Natural killer cell (primary cell): ENCODE data around the gene PRELID2. TPM values are rescaled to one million over a fixed set of nuclear protein-coding genes. Genes with fewer than 3 reads are reported as not detected.

Source experiments
- ATAC-seq, 3 donors: fragments of 150-1000 bp in 2 of 3; fragments of 200-7000 bp in 1 of 3; cut with Tn5 transposase; 1 replicate in 1 of 3; 2 replicates in 2 of 3; pipeline ENCODE4 v1.10.0; 2021; ENCODE audit warnings: mild to moderate bottlenecking in 2 of 3, moderate library complexity in 2 of 3
- DNase-seq, 2 donors: peaks; one replicate each; pipeline versions ENCODE4 v3.0.0 to v3.0.0-alpha.2; 2013 to 2021; ENCODE audit warnings: mixed read lengths in 1 of 2
- H3K27ac ChIP-seq: one replicate; pipeline ENCODE4 v1.5.1; 2013; ENCODE audit warnings: mild to moderate bottlenecking, low read length
- H3K27me3 ChIP-seq: one replicate; pipeline ENCODE4 v1.6.1; 2013; ENCODE audit warnings: low read length; ENCODE audit not compliant: control insufficient read depth, insufficient read depth
- H3K36me3 ChIP-seq: one replicate; pipeline ENCODE4 v1.6.1; 2013; ENCODE audit warnings: low read length; ENCODE audit not compliant: control insufficient read depth, insufficient read depth
- H3K4me1 ChIP-seq: one replicate; pipeline ENCODE4 v1.6.1; 2013; ENCODE audit warnings: low read length; ENCODE audit not compliant: control insufficient read depth, insufficient read depth
- H3K4me3 ChIP-seq: one replicate; pipeline ENCODE4 v1.5.1; 2013; ENCODE audit warnings: low read length
- H3K9me3 ChIP-seq: one replicate; pipeline ENCODE4 v1.6.1; 2013; ENCODE audit warnings: low read length; ENCODE audit not compliant: control insufficient read depth, insufficient read depth
- H3K27ac Mint-ChIP-seq, 2 donors: one replicate each; pipeline ENCODE4 v1.8.0; 2022; ENCODE audit warnings: mild to moderate bottlenecking in 2 of 2, mixed read lengths in 2 of 2, moderate library complexity in 1 of 2
- H3K27me3 Mint-ChIP-seq, 2 donors: one replicate each; pipeline ENCODE4 v1.8.0; 2022; ENCODE audit warnings: low read depth in 2 of 2, mixed read lengths in 2 of 2
- H3K36me3 Mint-ChIP-seq: one replicate; pipeline ENCODE4 v1.8.0; 2022; ENCODE audit warnings: mixed read lengths
- H3K4me1 Mint-ChIP-seq, 2 donors: one replicate each; pipeline ENCODE4 v1.8.0; 2022; ENCODE audit warnings: mixed read lengths in 2 of 2
- H3K4me3 Mint-ChIP-seq: one replicate; pipeline ENCODE4 v1.8.0; 2022; ENCODE audit warnings: mild to moderate bottlenecking, moderate library complexity, mixed read lengths
- H3K9me3 Mint-ChIP-seq, 2 donors: one replicate each; pipeline ENCODE4 v1.8.0; 2022; ENCODE audit warnings: mixed read lengths in 2 of 2
- CTCF ChIP-seq: fragments of 200-600 bp; IDR thresholded peaks from one replicate; pipeline ENCODE4 v1.8.0; 2022; ENCODE audit warnings: antibody characterized with exemption
- WGBS: methylation state at CpG from one replicate; pipeline ENCODE4 v1.1.7; 2013; ENCODE audit warnings: missing lambda C conversion rate; ENCODE audit not compliant: insufficient coverage; 5-methylcytosine and 5-hydroxymethylcytosine counted together
- intact Hi-C: fragments of 100-400 bp; cut with micrococcal nuclease; formaldehyde crosslinking; loops from one replicate; pipeline ENCODE4 v1.14.2; 2022
- total RNA-seq, 4 donors: library from RNA; stranded (reverse); fragments of 120-200 nt in 1 of 4; gene quantifications; one replicate each; pipeline versions ENCODE4 v1.2.3 to v1.2.4, GENCODE V29; 2013 to 2022

Gene PRELID2
- total RNA-seq, 3 donors from 2014 or later (not counting 1 experiment from before 2014, with no cell fraction given) = 1.5 to 3.1 (median 1.7) TPM

- Mint-ChIP-seq H3K4me1 (no peaks in the 10 kb centered on the region), H3K27ac (no peak overlapping the region), H3K27me3 (no peaks in the 10 kb centered on the region), H3K9me3 (peaks cover 12 to 17% of the 10 kb centered on the region in 2 donors), H3K4me3 (no peak overlapping the region), H3K36me3 (peaks cover 18% of the 10 kb centered on the region)
- no peak overlapping the region for H3K27ac ChIP-seq
- no CpG with 5 or more reads among the region's 1 CpG for WGBS
- H3K27me3 ChIP-seq = no peaks in the 10 kb centered on the region
- H3K4me3 ChIP-seq = no peak overlapping the region
- ATAC-seq (no peak), DNase-seq (no peak)
- peaks cover 10% of the 10 kb centered on the region for H3K9me3 ChIP-seq
- no peaks in the 10 kb centered on the region for H3K4me1 ChIP-seq
- H3K36me3 ChIP-seq = no peaks in the 10 kb centered on the region
- no peak for TF ChIP-seq CTCF
- intact Hi-C loops = no loop called here
Observed at GRCh38 chr5:145723516-145723915, 111.6 kb downstream of the PRELID2 start.

- Histone ChIP-seq H3K27ac (no peak overlapping the region), H3K27me3 (no peaks in the 10 kb centered on the region), H3K36me3 (no peaks in the 10 kb centered on the region), H3K4me1 (no peaks in the 10 kb centered on the region), H3K9me3 (no peaks in the 10 kb centered on the region), H3K4me3 (no peak overlapping the region)
- H3K27me3 Mint-ChIP-seq = no peaks in the 10 kb centered on the region
- TF ChIP-seq CTCF = no peak
- no peaks in the 10 kb centered on the region for H3K4me1 Mint-ChIP-seq
- H3K27ac Mint-ChIP-seq = no peak overlapping the region
- 100% methylated on average over 1 of the region's 1 CpG for WGBS
- peaks cover 2 to 7% of the 10 kb centered on the region in 2 donors for H3K9me3 Mint-ChIP-seq
- DNase-seq (no peak), ATAC-seq (no peak)
- no peak overlapping the region for H3K4me3 Mint-ChIP-seq
- intact Hi-C loops = no loop called here
- no peaks in the 10 kb centered on the region for H3K36me3 Mint-ChIP-seq
Observed at GRCh38 chr5:145718956-145719355, 116.2 kb downstream of the PRELID2 start.

- TF ChIP-seq CTCF = no peak
- Histone ChIP-seq H3K27ac (no peak overlapping the region), H3K36me3 (no peaks in the 10 kb centered on the region), H3K27me3 (no peaks in the 10 kb centered on the region), H3K9me3 (no peaks in the 10 kb centered on the region), H3K4me3 (no peak overlapping the region), H3K4me1 (no peaks in the 10 kb centered on the region)
- H3K4me3 Mint-ChIP-seq = no peak overlapping the region
- no peaks in the 10 kb centered on the region for H3K4me1 Mint-ChIP-seq
- intact Hi-C loops = no loop called here
- DNase-seq (no peak), ATAC-seq (no peak)
- no peak overlapping the region for H3K27ac Mint-ChIP-seq
- WGBS = 82% methylated on average over 1 of the region's 1 CpG
- H3K36me3 Mint-ChIP-seq = no peaks in the 10 kb centered on the region
- H3K27me3 Mint-ChIP-seq = no peaks in the 10 kb centered on the region
- H3K9me3 Mint-ChIP-seq = peaks cover 2 to 5% of the 10 kb centered on the region in 2 donors
Observed at GRCh38 chr5:145715412-145715811, 119.7 kb downstream of the PRELID2 start.

- ATAC-seq (no peak), DNase-seq (no peak)
- H3K4me1 ChIP-seq = no peaks in the 10 kb centered on the region
- no peaks in the 10 kb centered on the region for H3K36me3 ChIP-seq
- H3K9me3 ChIP-seq = no peaks in the 10 kb centered on the region
- WGBS = 100% methylated on average over 1 of the region's 2 CpGs
- no peaks in the 10 kb centered on the region for H3K4me1 Mint-ChIP-seq
- no peaks in the 10 kb centered on the region for H3K27me3 ChIP-seq
- H3K27ac Mint-ChIP-seq = no peak overlapping the region
- H3K27ac ChIP-seq = no peak overlapping the region
- H3K36me3 Mint-ChIP-seq = no peaks in the 10 kb centered on the region
- intact Hi-C loops = no loop called here
- H3K27me3 Mint-ChIP-seq = no peaks in the 10 kb centered on the region
- no peak overlapping the region for H3K4me3 Mint-ChIP-seq
- H3K4me3 ChIP-seq = no peak overlapping the region
- no peak for TF ChIP-seq CTCF
- H3K9me3 Mint-ChIP-seq = peaks cover 0 to under 1% of the 10 kb centered on the region in 2 donors
Observed at GRCh38 chr5:145712245-145712644, 122.9 kb downstream of the PRELID2 start.
